OCI-LY7 (cell line): Measurements from ENCODE around the gene WDR17.

Experiments used
- EZH2phosphoT487 ChIP-seq: fragments of 200-600 bp; sonication (generic); IDR thresholded peaks from 2 replicates; pipeline ENCODE4 v1.6.1; 2018; ENCODE audit warnings: low read depth, borderline replicate concordance, mild to moderate bottlenecking, mixed run types, antibody characterized with exemption, low read length, moderate library complexity, mixed read lengths
- TF ChIP-seq, protein P1 (sequence below): fragments of 200-600 bp; sonication (generic); conservative IDR thresholded peaks from 2 replicates; pipeline ENCODE4 v1.5.1; 2014; ENCODE audit warnings: mild to moderate bottlenecking, antibody characterized with exemption, low read length, moderate library complexity, mixed read lengths

DNA sequence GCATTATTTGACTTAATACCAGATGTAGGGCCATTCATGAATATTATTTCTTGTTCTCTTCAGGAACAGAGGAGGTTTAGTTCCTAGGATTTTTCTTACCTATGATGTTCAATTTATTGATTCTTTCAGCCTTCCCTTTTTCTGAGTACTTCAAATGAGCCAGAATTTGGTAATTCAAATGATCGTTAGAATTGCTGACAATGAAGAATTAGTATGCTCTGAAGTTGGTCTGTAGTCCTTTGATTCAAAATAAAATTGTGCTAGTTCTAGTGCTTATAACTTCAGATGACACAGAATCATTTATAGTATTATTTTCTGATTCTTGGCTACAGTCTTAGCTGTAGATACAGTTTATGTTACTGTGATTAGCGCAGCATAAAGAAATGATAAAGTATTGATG lies 35.2 kb upstream of the WDR17 start:
- TF ChIP-seq, protein P1, sequence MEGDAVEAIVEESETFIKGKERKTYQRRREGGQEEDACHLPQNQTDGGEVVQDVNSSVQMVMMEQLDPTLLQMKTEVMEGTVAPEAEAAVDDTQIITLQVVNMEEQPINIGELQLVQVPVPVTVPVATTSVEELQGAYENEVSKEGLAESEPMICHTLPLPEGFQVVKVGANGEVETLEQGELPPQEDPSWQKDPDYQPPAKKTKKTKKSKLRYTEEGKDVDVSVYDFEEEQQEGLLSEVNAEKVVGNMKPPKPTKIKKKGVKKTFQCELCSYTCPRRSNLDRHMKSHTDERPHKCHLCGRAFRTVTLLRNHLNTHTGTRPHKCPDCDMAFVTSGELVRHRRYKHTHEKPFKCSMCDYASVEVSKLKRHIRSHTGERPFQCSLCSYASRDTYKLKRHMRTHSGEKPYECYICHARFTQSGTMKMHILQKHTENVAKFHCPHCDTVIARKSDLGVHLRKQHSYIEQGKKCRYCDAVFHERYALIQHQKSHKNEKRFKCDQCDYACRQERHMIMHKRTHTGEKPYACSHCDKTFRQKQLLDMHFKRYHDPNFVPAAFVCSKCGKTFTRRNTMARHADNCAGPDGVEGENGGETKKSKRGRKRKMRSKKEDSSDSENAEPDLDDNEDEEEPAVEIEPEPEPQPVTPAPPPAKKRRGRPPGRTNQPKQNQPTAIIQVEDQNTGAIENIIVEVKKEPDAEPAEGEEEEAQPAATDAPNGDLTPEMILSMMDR = no peak
- TF ChIP-seq EZH2phosphoT487 = no peak
